IMR-90 (cell line): ENCODE data around the gene CFH. TPM values are rescaled to one million over a fixed set of nuclear protein-coding genes. Genes with fewer than 3 reads are reported as not detected.

Source experiments
- ATAC-seq: fragments of 200-7000 bp; cut with Tn5 transposase; 2 replicates; pipeline ENCODE4 v1.9.1; 2020; ENCODE audit warnings: low read depth, mild to moderate bottlenecking, moderate library complexity
- BruUV-seq: library from RNA; stranded (reverse); fragments of 400-500 nt; replicated peaks from 2 replicates; lab custom pipeline; 2021; lab: Mats Ljungman, UMichigan
- CTCF ChIA-PET: fragments of 300-600 bp; formaldehyde crosslinking; extraction: SDS; loops from one replicate; lab custom pipeline; 2021; ENCODE audit warnings: antibody characterized with exemption; lab: Yijun Ruan, JAX
- POLR2A ChIA-PET: fragments of 300-600 bp; sonication (Branson Sonifier 250); formaldehyde crosslinking; loops from one replicate; lab custom pipeline; 2022; ENCODE audit warnings: antibody characterized with exemption; ENCODE audit not compliant: unreplicated experiment; lab: Charles Lee
- DNase-seq: peaks from one replicate; pipeline ENCODE4 v3.0.0; 2013
- H2AFZ ChIP-seq: replicated peaks from 2 replicates; pipeline ENCODE3; 2013; ENCODE audit warnings: low read length, mild to moderate bottlenecking; ENCODE audit not compliant: poor library complexity
- H2AK5ac ChIP-seq: 2 replicates; pipeline ENCODE4 v1.6.1; 2013; ENCODE audit warnings: low read depth, low read length, inconsistent platforms
- H2AK9ac ChIP-seq: replicated peaks from 2 replicates; pipeline ENCODE3; 2013; ENCODE audit warnings: mild to moderate bottlenecking, low read depth, low read length, moderate library complexity; ENCODE audit not compliant: poor library complexity
- H2BK120ac ChIP-seq: 2 replicates; pipeline ENCODE4 v1.6.1; 2013; ENCODE audit warnings: low read depth, low read length, inconsistent platforms
- H2BK15ac ChIP-seq: 3 replicates; pipeline ENCODE4 v1.6.1; 2013; ENCODE audit warnings: low read depth, low read length, inconsistent platforms
- H2BK20ac ChIP-seq: 2 replicates; pipeline ENCODE4 v1.6.1; 2013; ENCODE audit warnings: low read depth, mild to moderate bottlenecking, inconsistent platforms, low read length, moderate library complexity
- H2BK5ac ChIP-seq: 2 replicates; pipeline ENCODE4 v1.6.1; 2013; ENCODE audit warnings: mild to moderate bottlenecking, low read depth, low read length, inconsistent platforms; ENCODE audit not compliant: poor library complexity, severe bottlenecking
- H3K14ac ChIP-seq: replicated peaks from 2 replicates; pipeline ENCODE4 v1.6.1; 2013; ENCODE audit warnings: low read depth, low read length, inconsistent platforms
- H3K18ac ChIP-seq: 2 replicates; pipeline ENCODE4 v1.6.1; 2013; ENCODE audit warnings: low read depth, low read length, control low read depth
- H3K23ac ChIP-seq: 2 replicates; pipeline ENCODE4 v1.6.1; 2013; ENCODE audit warnings: low read depth, low read length, inconsistent platforms
- H3K27ac ChIP-seq: 2 replicates; pipeline ENCODE4 v1.5.1; 2013; ENCODE audit warnings: mild to moderate bottlenecking, control low read depth, low read length; ENCODE audit not compliant: insufficient read depth
- H3K27me3 ChIP-seq: 2 replicates; pipeline ENCODE4 v1.6.1; 2013; ENCODE audit warnings: low read length; ENCODE audit not compliant: control insufficient read depth, insufficient read depth
- H3K36me3 ChIP-seq: 2 replicates; pipeline ENCODE4 v1.6.1; 2013; ENCODE audit warnings: low read length, mixed read lengths; ENCODE audit not compliant: control insufficient read depth, insufficient read depth
- H3K4ac ChIP-seq: 2 replicates; pipeline ENCODE4 v1.6.1; 2013; ENCODE audit warnings: low read depth, low read length, inconsistent platforms
- H3K4me1 ChIP-seq: 2 replicates; pipeline ENCODE4 v1.6.1; 2013; ENCODE audit warnings: low read length, mixed read lengths; ENCODE audit not compliant: control insufficient read depth, insufficient read depth
- H3K4me2 ChIP-seq: 2 replicates; pipeline ENCODE4 v1.6.1; 2013; ENCODE audit warnings: low read depth, mild to moderate bottlenecking, control low read depth, low read length, moderate library complexity
- H3K4me3 ChIP-seq: 2 replicates; pipeline ENCODE4 v1.5.1; 2013; ENCODE audit warnings: low read depth, mild to moderate bottlenecking, control low read depth, low read length, moderate library complexity; ENCODE audit not compliant: insufficient read depth
- H3K56ac ChIP-seq: 2 replicates; pipeline ENCODE4 v1.6.1; 2013; ENCODE audit warnings: low read length, inconsistent platforms; ENCODE audit not compliant: insufficient read depth; ENCODE audit errors: extremely low read depth
- H3K79me1 ChIP-seq, 2 experiments: 2 replicates each; pipeline ENCODE4 v1.6.1; 2013; ENCODE audit warnings: low read length in 2 of 2, inconsistent platforms in 1 of 2, low read depth in 1 of 2
- H3K9ac ChIP-seq: 2 replicates; pipeline ENCODE4 v1.6.1; 2013; ENCODE audit warnings: low read depth, low read length, control low read depth
- H3K9me1 ChIP-seq: 2 replicates; pipeline ENCODE4 v1.6.1; 2013; ENCODE audit warnings: low read length, inconsistent platforms; ENCODE audit not compliant: insufficient read depth
- H3K9me3 ChIP-seq: 2 replicates; pipeline ENCODE4 v1.6.1; 2013; ENCODE audit warnings: low read length; ENCODE audit not compliant: control insufficient read depth, insufficient read depth
- H4K20me1 ChIP-seq: 2 replicates; pipeline ENCODE4 v1.6.1; 2013; ENCODE audit warnings: low read length, inconsistent platforms; ENCODE audit not compliant: insufficient read depth
- H4K5ac ChIP-seq: 2 replicates; pipeline ENCODE4 v1.6.1; 2013; ENCODE audit warnings: mild to moderate bottlenecking, low read depth, low read length, control low read depth
- H4K8ac ChIP-seq, 2 experiments: 2 replicates each; pipeline ENCODE4 v1.6.1; 2013; ENCODE audit warnings: low read depth in 2 of 2, low read length in 2 of 2, control low read depth in 1 of 2, inconsistent platforms in 1 of 2
- H4K91ac ChIP-seq: 2 replicates; pipeline ENCODE4 v1.6.1; 2013; ENCODE audit warnings: low read depth, low read length, inconsistent platforms; ENCODE audit not compliant: insufficient read depth
- BHLHE40 ChIP-seq: fragments of 150-350 bp; IDR thresholded peaks from 2 replicates; pipeline ENCODE4 v1.6.1; 2016; ENCODE audit warnings: mild to moderate bottlenecking, low read depth, low read length
- CEBPB ChIP-seq: IDR thresholded peaks from 2 replicates; pipeline ENCODE4 v1.6.1; 2012; ENCODE audit warnings: low read depth, low read length, improper control_type of control experiment
- CHD1 ChIP-seq: IDR thresholded peaks from 2 replicates; pipeline ENCODE4 v1.6.1; 2012; ENCODE audit warnings: low read depth, low read length, improper control_type of control experiment
- MAFK ChIP-seq: IDR thresholded peaks from 2 replicates; pipeline ENCODE4 v1.6.1; 2012; ENCODE audit warnings: low read depth, low read length, improper control_type of control experiment
- MAZ ChIP-seq: IDR thresholded peaks from 2 replicates; pipeline ENCODE4 v1.6.1; 2012; ENCODE audit warnings: low read depth, mild to moderate bottlenecking, low read length, improper control_type of control experiment, moderate library complexity, borderline replicate concordance
- MXI1 ChIP-seq: IDR thresholded peaks from 2 replicates; pipeline ENCODE4 v1.6.1; 2012; ENCODE audit warnings: low read depth, mild to moderate bottlenecking, low read length, moderate library complexity, borderline replicate concordance
- RAD21 ChIP-seq: IDR thresholded peaks from 2 replicates; pipeline ENCODE4 v1.6.1; 2012; ENCODE audit warnings: low read length, improper control_type of control experiment
- RCOR1 ChIP-seq: IDR thresholded peaks from 2 replicates; pipeline ENCODE4 v1.6.1; 2012; ENCODE audit warnings: mild to moderate bottlenecking, low read length, improper control_type of control experiment; ENCODE audit not compliant: insufficient replicate concordance
- SMC3 ChIP-seq: fragments of 150-350 bp; IDR thresholded peaks from 2 replicates; pipeline ENCODE4 v1.6.1; 2016; ENCODE audit warnings: low read depth, mild to moderate bottlenecking, antibody characterized with exemption, low read length, moderate library complexity
- WGBS, 2 experiments: methylation state at CpG; one replicate each; pipeline versions ENCODE4 v1.1.5 to v1.1.7; 2013; ENCODE audit warnings: missing lambda C conversion rate in 2 of 2; ENCODE audit not compliant: insufficient read length in 1 of 2; ENCODE audit errors: extremely low coverage in 2 of 2; 5-methylcytosine and 5-hydroxymethylcytosine counted together
- dilution Hi-C: fragments of 300-500 bp; cut with HindIII; formaldehyde crosslinking; loops from one replicate; pipeline ENCODE4 v1.14.3; 2018; ENCODE audit warnings: low sequenced_read_pairs; ENCODE audit not compliant: unreplicated experiment
- in situ Hi-C: fragments of 300-500 bp; cut with MboI; formaldehyde crosslinking; loops from 3 replicates; pipeline ENCODE4 v1.14.3; 2019; ENCODE audit warnings: low sequenced_read_pairs, inconsistent platforms, mixed read lengths
- intact Hi-C: fragments of 100-400 bp; cut with micrococcal nuclease; formaldehyde crosslinking; loops from 2 replicates; pipeline ENCODE4 v1.10.0; 2022
- polyA plus RNA-seq, 3 experiments: library from polyadenylated mRNA; depleted of rRNA; stranded (reverse); fragments of >200 nt; gene quantifications; 2 replicates each; pipeline ENCODE4 v1.2.3, GENCODE V29; 2012; ENCODE audit warnings: low replicate concordance in 1 of 3
- total RNA-seq: library from RNA; depleted of rRNA; stranded (reverse); fragments of >200 nt; gene quantifications from 2 replicates; pipeline ENCODE4 v1.2.3, GENCODE V29; 2012
- TF ChIP-seq, protein P1 (sequence below): conservative IDR thresholded peaks from 2 replicates; pipeline ENCODE4 v1.5.1; 2012; ENCODE audit warnings: mild to moderate bottlenecking, low read depth, low read length, improper control_type of control experiment
- TF ChIP-seq, protein P2 (sequence below): fragments of 150-350 bp; IDR thresholded peaks from 2 replicates; pipeline ENCODE4 v1.6.1; 2017; ENCODE audit warnings: mild to moderate bottlenecking, antibody characterized with exemption, low read length, low read depth
- TF ChIP-seq, protein P3 (sequence below): fragments of 150-350 bp; IDR thresholded peaks from 2 replicates; pipeline ENCODE4 v1.6.1; 2016; ENCODE audit warnings: low read depth, mild to moderate bottlenecking, low read length, moderate library complexity, borderline replicate concordance

The CFH gene
- total and polyA plus RNA-seq, 2 of the 4 experiments (the other 2 are of a cell fraction): 6.3 to 12.1 TPM

- no peak overlapping the region for H3K56ac ChIP-seq
- H3K9me3 ChIP-seq: no peaks in the 10 kb centered on the region
- no CpG with 5 or more reads among the region's 5 CpGs for WGBS, 2 experiments
- TF ChIP-seq CEBPB: no peak
- TF ChIP-seq, protein P1, sequence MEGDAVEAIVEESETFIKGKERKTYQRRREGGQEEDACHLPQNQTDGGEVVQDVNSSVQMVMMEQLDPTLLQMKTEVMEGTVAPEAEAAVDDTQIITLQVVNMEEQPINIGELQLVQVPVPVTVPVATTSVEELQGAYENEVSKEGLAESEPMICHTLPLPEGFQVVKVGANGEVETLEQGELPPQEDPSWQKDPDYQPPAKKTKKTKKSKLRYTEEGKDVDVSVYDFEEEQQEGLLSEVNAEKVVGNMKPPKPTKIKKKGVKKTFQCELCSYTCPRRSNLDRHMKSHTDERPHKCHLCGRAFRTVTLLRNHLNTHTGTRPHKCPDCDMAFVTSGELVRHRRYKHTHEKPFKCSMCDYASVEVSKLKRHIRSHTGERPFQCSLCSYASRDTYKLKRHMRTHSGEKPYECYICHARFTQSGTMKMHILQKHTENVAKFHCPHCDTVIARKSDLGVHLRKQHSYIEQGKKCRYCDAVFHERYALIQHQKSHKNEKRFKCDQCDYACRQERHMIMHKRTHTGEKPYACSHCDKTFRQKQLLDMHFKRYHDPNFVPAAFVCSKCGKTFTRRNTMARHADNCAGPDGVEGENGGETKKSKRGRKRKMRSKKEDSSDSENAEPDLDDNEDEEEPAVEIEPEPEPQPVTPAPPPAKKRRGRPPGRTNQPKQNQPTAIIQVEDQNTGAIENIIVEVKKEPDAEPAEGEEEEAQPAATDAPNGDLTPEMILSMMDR: peak; percentile 74
- no peak for TF ChIP-seq CHD1
- TF ChIP-seq SMC3: peak; percentile 70
- TF ChIP-seq RCOR1: no peak
- no peak for TF ChIP-seq MAFK
- TF ChIP-seq MAZ: no peak
- TF ChIP-seq, protein P2, sequence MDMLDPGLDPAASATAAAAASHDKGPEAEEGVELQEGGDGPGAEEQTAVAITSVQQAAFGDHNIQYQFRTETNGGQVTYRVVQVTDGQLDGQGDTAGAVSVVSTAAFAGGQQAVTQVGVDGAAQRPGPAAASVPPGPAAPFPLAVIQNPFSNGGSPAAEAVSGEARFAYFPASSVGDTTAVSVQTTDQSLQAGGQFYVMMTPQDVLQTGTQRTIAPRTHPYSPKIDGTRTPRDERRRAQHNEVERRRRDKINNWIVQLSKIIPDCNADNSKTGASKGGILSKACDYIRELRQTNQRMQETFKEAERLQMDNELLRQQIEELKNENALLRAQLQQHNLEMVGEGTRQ: no peak
- peak; percentile 82 for TF ChIP-seq RAD21
- TF ChIP-seq, protein P3, sequence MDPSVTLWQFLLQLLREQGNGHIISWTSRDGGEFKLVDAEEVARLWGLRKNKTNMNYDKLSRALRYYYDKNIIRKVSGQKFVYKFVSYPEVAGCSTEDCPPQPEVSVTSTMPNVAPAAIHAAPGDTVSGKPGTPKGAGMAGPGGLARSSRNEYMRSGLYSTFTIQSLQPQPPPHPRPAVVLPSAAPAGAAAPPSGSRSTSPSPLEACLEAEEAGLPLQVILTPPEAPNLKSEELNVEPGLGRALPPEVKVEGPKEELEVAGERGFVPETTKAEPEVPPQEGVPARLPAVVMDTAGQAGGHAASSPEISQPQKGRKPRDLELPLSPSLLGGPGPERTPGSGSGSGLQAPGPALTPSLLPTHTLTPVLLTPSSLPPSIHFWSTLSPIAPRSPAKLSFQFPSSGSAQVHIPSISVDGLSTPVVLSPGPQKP: no peak
- TF ChIP-seq BHLHE40: no peak
- no peak for TF ChIP-seq MXI1
- no peak overlapping the region for H2AK5ac ChIP-seq
- ATAC-seq (peak; percentile 68), DNase-seq (peak; percentile 33)
- no peak overlapping the region for H2BK15ac ChIP-seq
- no peak overlapping the region for H2BK5ac ChIP-seq
- ChIA-PET CTCF (interaction anchor here (0.6 to 1.6 kb wide), 6 partner anchors 21 to 512 kb away, joined by 3 to 9 read pairs (median 4); no protein-coding TSS in a partner anchor), POLR2A (no interaction called here)
- H3K27ac ChIP-seq: no peak overlapping the region
- no peaks in the 10 kb centered on the region for H4K20me1 ChIP-seq
- no peaks in the 10 kb centered on the region for H3K79me1 ChIP-seq
- H2BK20ac ChIP-seq: no peak overlapping the region
- no peak overlapping the region for H4K91ac ChIP-seq
- no peaks in the 10 kb centered on the region; the same call in 1 of the 2 replicates for H3K9me1 ChIP-seq
- H2AK9ac ChIP-seq: no peak overlapping the region
- no peak overlapping the region for H3K4me3 ChIP-seq
- H4K5ac ChIP-seq: no peak overlapping the region
- H2BK120ac ChIP-seq: no peak overlapping the region
- H3K4me2 ChIP-seq: no peak overlapping the region
- no peak overlapping the region for H4K8ac ChIP-seq
- H3K36me3 ChIP-seq: no peaks in the 10 kb centered on the region
- no peak overlapping the region for H2AFZ ChIP-seq
- no peak overlapping the region for H3K23ac ChIP-seq
- in situ Hi-C loops: loop anchor here (10.0 kb wide), 3 partner anchors 316 to 516 kb away; no protein-coding TSS in a partner anchor
- dilution Hi-C loops: loop anchor here (25.0 kb wide), 1 partner anchor 324 kb away; no protein-coding TSS in a partner anchor
- no peak overlapping the region for H3K14ac ChIP-seq
- H3K9ac ChIP-seq: no peak overlapping the region
- H3K4ac ChIP-seq: no peak overlapping the region
- no peaks in the 10 kb centered on the region for H3K4me1 ChIP-seq
- H3K18ac ChIP-seq: no peak overlapping the region
- intact Hi-C loops: loop anchor here (1.0 to 2.0 kb wide), 3 partner anchors 306 to 512 kb away; no protein-coding TSS in a partner anchor
- BruUV-seq: no TSS peak
- H3K27me3 ChIP-seq: no peaks in the 10 kb centered on the region
Observed at GRCh38 chr1:196660852-196661251, 9.0 kb downstream of the CFH start.
